ENCODE data around the gene HCRTR2. TPM values are rescaled to one million over a fixed set of nuclear protein-coding genes. Genes with fewer than 3 reads are reported as not detected.

The HCRTR2 gene
- total RNA-seq, 4 donors from 2014 or later: 0.21 TPM; not detected in 3

GRCh38 chr6:55167860-55168259 lies 6.5 kb upstream of the HCRTR2 start:
- DNase-seq: no peak
- Histone ChIP-seq H3K27me3 (no peaks in the 10 kb centered on the region), H3K36me3 (no peaks in the 10 kb centered on the region), H3K9me3 (no peaks in the 10 kb centered on the region), H3K4me3 (no peak overlapping the region), H3K27ac (no peak overlapping the region), H3K4me1 (no peaks in the 10 kb centered on the region)
- intact Hi-C loops (cut with DNase I; ENCODE audit: low total_unique reads): no loop called here
- TF ChIP-seq CTCF (IDR thresholded peaks at IDR 0.05) (no peak), POLR2A (IDR thresholded peaks at IDR 0.05) (no peak)

DNA sequence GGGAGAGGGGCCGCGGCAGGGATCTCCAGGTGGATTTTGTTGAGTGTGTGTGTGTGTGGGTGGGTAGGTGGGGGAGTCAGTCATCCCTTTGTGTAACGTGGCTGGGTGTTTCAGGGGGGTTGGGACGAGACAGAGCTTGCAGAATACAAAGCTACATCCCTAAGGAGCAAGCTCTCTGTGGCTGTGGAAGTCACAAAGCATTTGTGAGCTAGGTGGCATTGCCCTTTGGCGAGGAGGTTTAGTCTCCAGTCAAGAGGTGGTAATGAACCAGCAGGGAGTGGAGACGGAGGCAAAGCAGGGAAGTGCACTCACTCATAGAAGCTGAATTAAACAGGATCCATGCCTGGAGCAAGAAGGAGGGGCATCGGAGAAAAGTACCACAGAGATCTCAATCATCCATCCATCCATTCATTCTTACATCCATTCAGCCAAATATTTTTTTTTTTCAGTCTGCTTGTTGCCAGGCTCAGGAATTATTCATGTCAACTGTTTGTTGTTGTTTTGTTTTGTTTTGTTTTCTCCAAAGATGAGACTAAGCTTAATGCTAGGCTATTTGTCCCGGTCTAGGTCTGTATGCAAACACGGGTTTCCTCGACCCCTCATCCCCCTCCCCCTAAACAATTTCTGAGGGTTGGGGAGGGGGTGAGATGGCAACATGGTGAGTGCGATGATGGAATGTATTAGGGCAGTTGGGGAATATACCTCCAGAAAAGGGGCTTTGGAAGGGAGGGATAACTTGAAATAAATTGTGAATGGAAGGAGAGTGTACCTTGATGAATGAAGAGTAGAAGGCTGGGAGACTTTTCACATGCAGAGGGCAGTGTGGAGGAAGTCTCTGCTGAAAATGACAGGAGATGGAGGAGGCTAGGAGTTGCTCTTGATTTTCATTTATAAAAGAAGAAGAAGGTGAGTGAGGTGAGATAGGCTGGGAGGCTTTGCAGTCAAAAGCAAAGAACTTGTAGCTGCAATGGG lies 1.0 kb downstream of the HCRTR2 start:
- Histone ChIP-seq H3K36me3 (no peaks in the 10 kb centered on the region), H3K9me3 (no peaks in the 10 kb centered on the region), H3K4me1 (peaks cover 0 to 3% of the 10 kb centered on the region in 2 donors), H3K4me3 (no peak overlapping the region), H3K27me3 (peaks cover 0 to 4% of the 10 kb centered on the region in 2 donors), H3K27ac (no peak overlapping the region)
- intact Hi-C loops (cut with DNase I; ENCODE audit: low total_unique reads): no loop called here
- no peak for DNase-seq
- TF ChIP-seq CTCF (IDR thresholded peaks at IDR 0.05): no peak
- TF ChIP-seq POLR2A (IDR thresholded peaks at IDR 0.05): no peak

GRCh38 chr6:55176958-55177357 lies 2.6 kb downstream of the HCRTR2 start:
- Histone ChIP-seq H3K36me3 (no peaks in the 10 kb centered on the region), H3K27ac (no peak overlapping the region), H3K9me3 (no peaks in the 10 kb centered on the region), H3K4me3 (no peak overlapping the region), H3K27me3 (peaks cover 0 to 4% of the 10 kb centered on the region in 2 donors), H3K4me1 (peaks cover 0 to 3% of the 10 kb centered on the region in 2 donors)
- intact Hi-C loops (cut with DNase I; ENCODE audit: low total_unique reads): no loop called here
- DNase-seq: no peak
- TF ChIP-seq CTCF (IDR thresholded peaks at IDR 0.05) (no peak), POLR2A (IDR thresholded peaks at IDR 0.05) (no peak)

DNA sequence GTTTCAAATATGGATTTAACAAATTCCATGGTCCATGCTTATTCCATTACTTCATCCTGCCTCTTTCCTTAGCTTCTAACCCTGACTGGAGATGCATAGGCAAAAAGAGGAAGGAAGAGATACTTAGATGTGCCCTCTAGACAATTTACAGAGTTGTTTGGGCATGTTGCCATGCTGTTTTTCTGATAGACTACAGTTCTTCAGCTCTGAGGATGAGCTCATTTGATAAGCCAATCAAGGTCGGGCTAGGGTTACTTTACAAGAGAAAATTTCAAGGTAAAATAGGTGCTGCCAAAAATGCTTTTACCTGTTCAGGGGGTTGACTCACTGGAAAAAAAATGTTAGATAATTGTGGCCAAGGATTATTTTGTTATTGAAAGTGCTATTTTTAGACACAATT lies 5.9 kb downstream of the HCRTR2 start:
- intact Hi-C loops (cut with DNase I; ENCODE audit: low total_unique reads): no loop called here
- H3K4me1 ChIP-seq: no peaks in the 10 kb centered on the region
- DNase-seq: no peak

More for the DNA sequence above, 5.9 kb downstream of the HCRTR2 start:
- no peaks in the 10 kb centered on the region for H3K9me3 ChIP-seq
- H3K27me3 ChIP-seq: no peaks in the 10 kb centered on the region
- H3K36me3 ChIP-seq: no peaks in the 10 kb centered on the region
- H3K27ac ChIP-seq: no peak overlapping the region
- no peak overlapping the region for H3K4me3 ChIP-seq
- no peak for TF ChIP-seq CTCF (IDR thresholded peaks at IDR 0.05)
- no peak for TF ChIP-seq POLR2A (IDR thresholded peaks at IDR 0.05)
